WTC11 (cell line): ENCODE data around the gene GPC6. TPM values are rescaled to one million over a fixed set of nuclear protein-coding genes. Genes with fewer than 3 reads are reported as not detected.

Source experiments
- ATAC-seq: fragments of 200-7000 bp; cut with Tn5 transposase; 2 replicates; pipeline ENCODE4 v1.10.0; 2021; ENCODE audit warnings: mild to moderate bottlenecking, moderate library complexity
- CTCF ChIA-PET: fragments of 300-600 bp; sonication (Branson Sonifier 250); formaldehyde crosslinking; loops from one replicate; lab custom pipeline; 2021; ENCODE audit warnings: antibody characterized with exemption; lab: Charles Lee
- POLR2A ChIA-PET: fragments of 350-600 bp; sonication (Branson Sonifier 250); formaldehyde crosslinking; loops from one replicate; lab custom pipeline; 2021; ENCODE audit warnings: antibody characterized with exemption; lab: Charles Lee
- DNase-seq: peaks from one replicate; pipeline ENCODE4 v3.0.0; 2021; ENCODE audit warnings: low spot score
- H3K27ac Mint-ChIP-seq: 2 replicates; pipeline ENCODE4 v1.8.0; 2021; ENCODE audit warnings: mixed read lengths
- H3K27me3 Mint-ChIP-seq: 2 replicates; pipeline ENCODE4 v1.8.0; 2021; ENCODE audit warnings: low read depth, mild to moderate bottlenecking, moderate library complexity, mixed read lengths
- H3K36me3 Mint-ChIP-seq: 2 replicates; pipeline ENCODE4 v1.8.0; 2021; ENCODE audit warnings: mixed read lengths
- H3K4me1 Mint-ChIP-seq: 2 replicates; pipeline ENCODE4 v1.8.0; 2022; ENCODE audit warnings: mixed read lengths
- H3K4me3 Mint-ChIP-seq: 2 replicates; pipeline ENCODE4 v1.8.0; 2021; ENCODE audit warnings: mild to moderate bottlenecking, moderate library complexity, mixed read lengths
- H3K9me3 Mint-ChIP-seq: 2 replicates; pipeline ENCODE4 v1.8.0; 2021; ENCODE audit warnings: mixed read lengths
- ELF4 ChIP-seq: sonication (generic); formaldehyde crosslinking; IDR thresholded peaks from 2 replicates; pipeline ENCODE4 v1.8.1; 2022; ENCODE audit warnings: low read depth, mild to moderate bottlenecking, moderate library complexity, missing genetic modification reagents
- FOXK1 ChIP-seq: sonication (generic); formaldehyde crosslinking; IDR thresholded peaks from 2 replicates; pipeline ENCODE4 v1.8.0; 2022; ENCODE audit warnings: mild to moderate bottlenecking, moderate library complexity, missing genetic modification reagents
- GABPB1 ChIP-seq: sonication (generic); formaldehyde crosslinking; IDR thresholded peaks from 2 replicates; pipeline ENCODE4 v1.8.1; 2023; ENCODE audit warnings: mild to moderate bottlenecking, missing genetic modification reagents
- GTF2I ChIP-seq: fragments of 250-450 bp; sonication (Bioruptor Pico); conservative IDR thresholded peaks from 2 replicates; pipeline ENCODE4 v1.4.0; 2021; ENCODE audit warnings: mild to moderate bottlenecking
- HMGA2 ChIP-seq: fragments of 250-450 bp; sonication (Bioruptor Pico); IDR thresholded peaks from 2 replicates; pipeline ENCODE4 v1.4.0; 2021; ENCODE audit warnings: mild to moderate bottlenecking, moderate library complexity
- JUN ChIP-seq: sonication (generic); formaldehyde crosslinking; IDR thresholded peaks from 2 replicates; pipeline ENCODE4 v1.8.0; 2023; ENCODE audit warnings: mild to moderate bottlenecking, missing genetic modification reagents
- MYBL2 ChIP-seq: sonication (generic); formaldehyde crosslinking; IDR thresholded peaks from 2 replicates; pipeline ENCODE4 v1.8.1; 2023; ENCODE audit warnings: mild to moderate bottlenecking, moderate library complexity, missing genetic modification reagents
- RORB ChIP-seq: fragments of 250-450 bp; sonication (Bioruptor Pico); IDR thresholded peaks from 2 replicates; pipeline ENCODE4 v1.9.0; 2021; ENCODE audit warnings: mild to moderate bottlenecking
- SMAD3 ChIP-seq: sonication (generic); formaldehyde crosslinking; IDR thresholded peaks from 2 replicates; pipeline ENCODE4 v1.8.0; 2022; ENCODE audit warnings: missing genetic modification reagents, mild to moderate bottlenecking, borderline replicate concordance
- SMAD4 ChIP-seq: sonication (generic); formaldehyde crosslinking; IDR thresholded peaks from 2 replicates; pipeline ENCODE4 v1.8.0; 2022; ENCODE audit warnings: mild to moderate bottlenecking, missing genetic modification reagents
- TP53 ChIP-seq: sonication (generic); formaldehyde crosslinking; IDR thresholded peaks from 2 replicates; pipeline ENCODE4 v1.8.1; 2023; ENCODE audit warnings: mild to moderate bottlenecking, missing genetic modification reagents
- USF1 ChIP-seq: sonication (generic); formaldehyde crosslinking; IDR thresholded peaks from 2 replicates; pipeline ENCODE4 v1.8.0; 2022; ENCODE audit warnings: mild to moderate bottlenecking, missing genetic modification reagents
- ZNF219 ChIP-seq: sonication (generic); formaldehyde crosslinking; IDR thresholded peaks from 2 replicates; pipeline ENCODE4 v1.8.0; 2023; ENCODE audit warnings: missing genetic modification reagents, mild to moderate bottlenecking, borderline replicate concordance
- ZNF396 ChIP-seq: fragments of 250-450 bp; sonication (Bioruptor Pico); IDR thresholded peaks from 2 replicates; pipeline ENCODE4 v1.8.0; 2021; ENCODE audit warnings: mild to moderate bottlenecking, moderate library complexity, borderline replicate concordance
- ZNF512 ChIP-seq: sonication (generic); formaldehyde crosslinking; IDR thresholded peaks from 2 replicates; pipeline ENCODE4 v1.8.1; 2022; ENCODE audit warnings: missing genetic modification reagents, borderline replicate concordance
- total RNA-seq: library from RNA; stranded (reverse); gene quantifications from 3 replicates; pipeline ENCODE4 v1.2.3, GENCODE V29; 2021
- TF ChIP-seq, protein P1 (sequence below): fragments of 250-450 bp; sonication (Bioruptor Pico); IDR thresholded peaks from 2 replicates; pipeline ENCODE4 v1.9.0; 2021; ENCODE audit warnings: mild to moderate bottlenecking, borderline replicate concordance
- TF ChIP-seq, protein P2 (sequence below): fragments of 250-450 bp; sonication (Bioruptor Pico); IDR thresholded peaks from 2 replicates; pipeline ENCODE4 v1.9.0; 2021; ENCODE audit warnings: mild to moderate bottlenecking
- TF ChIP-seq, protein P3 (sequence below): sonication (generic); formaldehyde crosslinking; IDR thresholded peaks from 2 replicates; pipeline ENCODE4 v1.8.0; 2022; ENCODE audit warnings: missing genetic modification reagents
- TF ChIP-seq, protein P4 (sequence below): fragments of 250-450 bp; sonication (Bioruptor Pico); IDR thresholded peaks from 2 replicates; pipeline ENCODE4 v1.9.0; 2021; ENCODE audit warnings: mild to moderate bottlenecking
- TF ChIP-seq, protein P5 (sequence below): fragments of 250-450 bp; sonication (Bioruptor Pico); conservative IDR thresholded peaks from 2 replicates; pipeline ENCODE4 v1.9.0; 2021; ENCODE audit warnings: mild to moderate bottlenecking

Gene GPC6
- total RNA-seq, 1 experiment from 2014 or later: 19.5 TPM

- TF ChIP-seq, protein P1, sequence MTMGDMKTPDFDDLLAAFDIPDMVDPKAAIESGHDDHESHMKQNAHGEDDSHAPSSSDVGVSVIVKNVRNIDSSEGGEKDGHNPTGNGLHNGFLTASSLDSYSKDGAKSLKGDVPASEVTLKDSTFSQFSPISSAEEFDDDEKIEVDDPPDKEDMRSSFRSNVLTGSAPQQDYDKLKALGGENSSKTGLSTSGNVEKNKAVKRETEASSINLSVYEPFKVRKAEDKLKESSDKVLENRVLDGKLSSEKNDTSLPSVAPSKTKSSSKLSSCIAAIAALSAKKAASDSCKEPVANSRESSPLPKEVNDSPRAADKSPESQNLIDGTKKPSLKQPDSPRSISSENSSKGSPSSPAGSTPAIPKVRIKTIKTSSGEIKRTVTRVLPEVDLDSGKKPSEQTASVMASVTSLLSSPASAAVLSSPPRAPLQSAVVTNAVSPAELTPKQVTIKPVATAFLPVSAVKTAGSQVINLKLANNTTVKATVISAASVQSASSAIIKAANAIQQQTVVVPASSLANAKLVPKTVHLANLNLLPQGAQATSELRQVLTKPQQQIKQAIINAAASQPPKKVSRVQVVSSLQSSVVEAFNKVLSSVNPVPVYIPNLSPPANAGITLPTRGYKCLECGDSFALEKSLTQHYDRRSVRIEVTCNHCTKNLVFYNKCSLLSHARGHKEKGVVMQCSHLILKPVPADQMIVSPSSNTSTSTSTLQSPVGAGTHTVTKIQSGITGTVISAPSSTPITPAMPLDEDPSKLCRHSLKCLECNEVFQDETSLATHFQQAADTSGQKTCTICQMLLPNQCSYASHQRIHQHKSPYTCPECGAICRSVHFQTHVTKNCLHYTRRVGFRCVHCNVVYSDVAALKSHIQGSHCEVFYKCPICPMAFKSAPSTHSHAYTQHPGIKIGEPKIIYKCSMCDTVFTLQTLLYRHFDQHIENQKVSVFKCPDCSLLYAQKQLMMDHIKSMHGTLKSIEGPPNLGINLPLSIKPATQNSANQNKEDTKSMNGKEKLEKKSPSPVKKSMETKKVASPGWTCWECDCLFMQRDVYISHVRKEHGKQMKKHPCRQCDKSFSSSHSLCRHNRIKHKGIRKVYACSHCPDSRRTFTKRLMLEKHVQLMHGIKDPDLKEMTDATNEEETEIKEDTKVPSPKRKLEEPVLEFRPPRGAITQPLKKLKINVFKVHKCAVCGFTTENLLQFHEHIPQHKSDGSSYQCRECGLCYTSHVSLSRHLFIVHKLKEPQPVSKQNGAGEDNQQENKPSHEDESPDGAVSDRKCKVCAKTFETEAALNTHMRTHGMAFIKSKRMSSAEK (CRISPR knock-in tag): no peak
- TF ChIP-seq USF1 (CRISPR knock-in tag) (no peak), ZNF396 (CRISPR knock-in tag) (no peak), MYBL2 (CRISPR knock-in tag) (no peak)
These were observed 673.4 kb downstream of the GPC6 start (continued) for GRCh38 chr13:93899981-93900380.

- Mint-ChIP-seq H3K4me3 (no peak overlapping the region), H3K4me1 (peaks cover 6% of the 10 kb centered on the region; the same call in 1 of the 2 replicates), H3K36me3 (no peaks in the 10 kb centered on the region), H3K27me3 (no peaks in the 10 kb centered on the region), H3K27ac (no peak overlapping the region), H3K9me3 (no peaks in the 10 kb centered on the region)
- TF ChIP-seq, protein P2, sequence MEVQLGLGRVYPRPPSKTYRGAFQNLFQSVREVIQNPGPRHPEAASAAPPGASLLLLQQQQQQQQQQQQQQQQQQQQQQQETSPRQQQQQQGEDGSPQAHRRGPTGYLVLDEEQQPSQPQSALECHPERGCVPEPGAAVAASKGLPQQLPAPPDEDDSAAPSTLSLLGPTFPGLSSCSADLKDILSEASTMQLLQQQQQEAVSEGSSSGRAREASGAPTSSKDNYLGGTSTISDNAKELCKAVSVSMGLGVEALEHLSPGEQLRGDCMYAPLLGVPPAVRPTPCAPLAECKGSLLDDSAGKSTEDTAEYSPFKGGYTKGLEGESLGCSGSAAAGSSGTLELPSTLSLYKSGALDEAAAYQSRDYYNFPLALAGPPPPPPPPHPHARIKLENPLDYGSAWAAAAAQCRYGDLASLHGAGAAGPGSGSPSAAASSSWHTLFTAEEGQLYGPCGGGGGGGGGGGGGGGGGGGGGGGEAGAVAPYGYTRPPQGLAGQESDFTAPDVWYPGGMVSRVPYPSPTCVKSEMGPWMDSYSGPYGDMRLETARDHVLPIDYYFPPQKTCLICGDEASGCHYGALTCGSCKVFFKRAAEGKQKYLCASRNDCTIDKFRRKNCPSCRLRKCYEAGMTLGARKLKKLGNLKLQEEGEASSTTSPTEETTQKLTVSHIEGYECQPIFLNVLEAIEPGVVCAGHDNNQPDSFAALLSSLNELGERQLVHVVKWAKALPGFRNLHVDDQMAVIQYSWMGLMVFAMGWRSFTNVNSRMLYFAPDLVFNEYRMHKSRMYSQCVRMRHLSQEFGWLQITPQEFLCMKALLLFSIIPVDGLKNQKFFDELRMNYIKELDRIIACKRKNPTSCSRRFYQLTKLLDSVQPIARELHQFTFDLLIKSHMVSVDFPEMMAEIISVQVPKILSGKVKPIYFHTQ (CRISPR knock-in tag): no peak
- TF ChIP-seq SMAD4: no peak
- TF ChIP-seq ZNF512: no peak
- TF ChIP-seq, protein P3, sequence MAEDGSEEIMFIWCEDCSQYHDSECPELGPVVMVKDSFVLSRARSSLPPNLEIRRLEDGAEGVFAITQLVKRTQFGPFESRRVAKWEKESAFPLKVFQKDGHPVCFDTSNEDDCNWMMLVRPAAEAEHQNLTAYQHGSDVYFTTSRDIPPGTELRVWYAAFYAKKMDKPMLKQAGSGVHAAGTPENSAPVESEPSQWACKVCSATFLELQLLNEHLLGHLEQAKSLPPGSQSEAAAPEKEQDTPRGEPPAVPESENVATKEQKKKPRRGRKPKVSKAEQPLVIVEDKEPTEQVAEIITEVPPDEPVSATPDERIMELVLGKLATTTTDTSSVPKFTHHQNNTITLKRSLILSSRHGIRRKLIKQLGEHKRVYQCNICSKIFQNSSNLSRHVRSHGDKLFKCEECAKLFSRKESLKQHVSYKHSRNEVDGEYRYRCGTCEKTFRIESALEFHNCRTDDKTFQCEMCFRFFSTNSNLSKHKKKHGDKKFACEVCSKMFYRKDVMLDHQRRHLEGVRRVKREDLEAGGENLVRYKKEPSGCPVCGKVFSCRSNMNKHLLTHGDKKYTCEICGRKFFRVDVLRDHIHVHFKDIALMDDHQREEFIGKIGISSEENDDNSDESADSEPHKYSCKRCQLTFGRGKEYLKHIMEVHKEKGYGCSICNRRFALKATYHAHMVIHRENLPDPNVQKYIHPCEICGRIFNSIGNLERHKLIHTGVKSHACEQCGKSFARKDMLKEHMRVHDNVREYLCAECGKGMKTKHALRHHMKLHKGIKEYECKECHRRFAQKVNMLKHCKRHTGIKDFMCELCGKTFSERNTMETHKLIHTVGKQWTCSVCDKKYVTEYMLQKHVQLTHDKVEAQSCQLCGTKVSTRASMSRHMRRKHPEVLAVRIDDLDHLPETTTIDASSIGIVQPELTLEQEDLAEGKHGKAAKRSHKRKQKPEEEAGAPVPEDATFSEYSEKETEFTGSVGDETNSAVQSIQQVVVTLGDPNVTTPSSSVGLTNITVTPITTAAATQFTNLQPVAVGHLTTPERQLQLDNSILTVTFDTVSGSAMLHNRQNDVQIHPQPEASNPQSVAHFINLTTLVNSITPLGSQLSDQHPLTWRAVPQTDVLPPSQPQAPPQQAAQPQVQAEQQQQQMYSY (CRISPR knock-in tag): no peak
- no peak for TF ChIP-seq ZNF219 (CRISPR knock-in tag)
- no peak for TF ChIP-seq RORB (CRISPR knock-in tag)
- TF ChIP-seq HMGA2 (CRISPR knock-in tag): no peak
- no peak for TF ChIP-seq ELF4 (CRISPR knock-in tag)
- TF ChIP-seq, protein P4, sequence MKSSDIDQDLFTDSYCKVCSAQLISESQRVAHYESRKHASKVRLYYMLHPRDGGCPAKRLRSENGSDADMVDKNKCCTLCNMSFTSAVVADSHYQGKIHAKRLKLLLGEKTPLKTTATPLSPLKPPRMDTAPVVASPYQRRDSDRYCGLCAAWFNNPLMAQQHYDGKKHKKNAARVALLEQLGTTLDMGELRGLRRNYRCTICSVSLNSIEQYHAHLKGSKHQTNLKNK: no peak
- TF ChIP-seq JUN: no peak
- TF ChIP-seq TP53: no peak
- no peak for TF ChIP-seq GTF2I (CRISPR knock-in tag)
- no peak for TF ChIP-seq GABPB1 (CRISPR knock-in tag)
- no peak for TF ChIP-seq SMAD3 (CRISPR knock-in tag)
- TF ChIP-seq, protein P5, sequence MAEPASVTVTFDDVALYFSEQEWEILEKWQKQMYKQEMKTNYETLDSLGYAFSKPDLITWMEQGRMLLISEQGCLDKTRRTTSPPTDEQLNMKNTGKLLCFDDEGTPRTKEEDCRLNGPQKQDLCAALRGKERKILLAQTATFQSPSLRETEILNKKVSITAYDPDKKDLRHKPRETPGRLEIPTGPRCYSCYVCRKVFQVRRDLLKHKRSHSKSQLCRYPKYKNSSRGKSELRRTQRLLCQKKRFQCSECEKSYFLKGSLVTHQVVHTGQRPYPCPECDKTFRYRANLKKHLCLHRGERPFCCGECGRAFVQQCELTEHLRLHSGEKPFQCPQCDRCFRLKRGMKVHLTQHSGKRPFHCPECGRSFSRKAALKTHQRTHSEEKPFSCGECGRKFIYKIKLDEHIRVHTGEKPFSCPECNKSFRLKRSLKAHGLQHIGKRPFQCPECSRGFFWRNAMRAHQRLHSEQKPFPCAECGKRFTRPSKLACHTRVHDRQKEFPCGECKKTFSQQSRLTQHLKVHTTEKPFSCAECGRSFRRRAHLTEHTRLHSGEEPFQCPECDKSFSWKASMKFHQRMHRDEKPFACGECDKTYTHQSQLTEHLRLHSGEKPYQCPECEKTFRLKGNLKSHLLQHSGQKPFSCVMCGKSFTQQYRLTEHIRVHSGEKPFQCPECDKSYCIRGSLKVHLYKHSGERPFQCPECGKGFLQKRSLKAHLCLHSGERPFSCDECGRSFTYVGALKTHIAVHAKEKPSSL (CRISPR knock-in tag): no peak
- no peak for TF ChIP-seq FOXK1 (CRISPR knock-in tag)
- POLR2A ChIA-PET: no interaction called here
- DNase-seq (no peak), ATAC-seq (no peak)
- CTCF ChIA-PET: no interaction called here
These were observed 674.1 kb downstream of the GPC6 start for GRCh38 chr13:93900731-93901130.
